NT2/D1 (cell line): ENCODE results near the gene TMED10.

Experiments
- DNase-seq: peaks from one replicate; pipeline ENCODE4 v3.0.0-alpha.2; 2011; ENCODE audit warnings: low read depth, low spot score
- H3K27me3 ChIP-seq: 2 replicates; pipeline ENCODE4 v1.6.0; 2011; ENCODE audit warnings: mild to moderate bottlenecking; ENCODE audit not compliant: insufficient read length, insufficient read depth
- H3K36me3 ChIP-seq: 2 replicates; pipeline ENCODE4 v1.6.1; 2011; ENCODE audit warnings: mild to moderate bottlenecking, low read length, mixed read lengths; ENCODE audit not compliant: insufficient read depth, insufficient read length
- H3K4me1 ChIP-seq: 2 replicates; pipeline ENCODE4 v1.5.1; 2011; ENCODE audit not compliant: insufficient read depth, insufficient read length
- H3K4me3 ChIP-seq: 2 replicates; pipeline ENCODE4 v1.5.1; 2011; ENCODE audit warnings: low read depth; ENCODE audit not compliant: insufficient read length
- H3K9ac ChIP-seq: 2 replicates; pipeline ENCODE4 v1.6.0; 2011; ENCODE audit warnings: low read depth; ENCODE audit not compliant: insufficient read length
- H3K9me3 ChIP-seq: 2 replicates; pipeline ENCODE4 v1.5.1; 2011; ENCODE audit warnings: mild to moderate bottlenecking, low read length; ENCODE audit not compliant: insufficient read depth
- SUZ12 ChIP-seq: IDR thresholded peaks from 2 replicates; pipeline ENCODE4 v1.6.1; 2011; ENCODE audit not compliant: insufficient read length, insufficient read depth; ENCODE audit errors: extremely low read depth
- YY1 ChIP-seq: IDR thresholded peaks from 2 replicates; pipeline ENCODE4 v1.6.1; 2011; ENCODE audit not compliant: insufficient read length, insufficient read depth
- ZNF274 ChIP-seq: IDR thresholded peaks from 2 replicates; pipeline ENCODE4 v1.6.1; 2011; ENCODE audit warnings: mild to moderate bottlenecking, low read depth, low read length

Gene TMED10

DNA sequence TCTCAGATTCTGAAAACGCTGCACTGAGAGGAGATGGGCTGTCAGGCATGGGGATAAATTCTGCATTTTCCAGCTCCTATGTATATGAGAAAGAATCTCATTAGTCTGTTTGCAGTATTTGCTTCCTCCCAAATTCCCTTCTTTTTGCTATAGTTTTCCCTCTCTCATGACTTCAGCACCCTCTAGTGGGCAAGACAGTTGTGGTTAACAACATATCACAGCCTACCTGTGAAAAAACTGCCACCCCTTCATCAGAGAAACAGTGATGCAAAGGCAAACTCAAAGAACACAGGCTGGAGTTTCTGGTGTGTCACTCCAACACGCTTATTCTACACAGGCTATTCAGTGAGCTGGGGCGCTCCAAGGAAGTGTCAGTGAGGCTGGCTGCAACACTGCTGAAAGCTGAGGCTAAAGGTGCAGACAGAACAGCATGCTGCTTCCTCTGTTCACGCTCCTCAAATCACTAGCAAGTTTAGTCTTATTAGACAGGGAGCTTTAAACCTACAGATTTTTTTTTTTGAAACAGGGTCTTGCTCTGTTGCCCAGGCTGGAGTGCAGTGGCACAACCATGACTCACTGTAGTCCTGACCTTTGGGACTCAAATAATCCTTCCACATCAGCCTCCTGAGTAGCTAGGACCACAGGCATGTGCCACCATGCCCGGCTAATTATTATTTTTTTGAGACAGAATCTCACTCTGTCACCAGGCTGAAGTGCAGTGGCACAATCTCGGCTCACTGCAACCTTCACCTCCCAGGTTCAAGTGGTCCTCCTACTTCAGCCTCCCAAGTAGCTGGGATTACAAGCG, 87.6 kb downstream of the TMED10 start:
- H3K4me3 ChIP-seq: no peak overlapping the region
- H3K9ac ChIP-seq: no peak overlapping the region
- no peaks in the 10 kb centered on the region for H3K4me1 ChIP-seq
- TF ChIP-seq ZNF274 (no peak), YY1 (no peak), SUZ12 (no peak)
- H3K36me3 ChIP-seq: peaks cover 65% of the 10 kb centered on the region
- peak; percentile 38 for DNase-seq
- H3K9me3 ChIP-seq: no peaks in the 10 kb centered on the region
- H3K27me3 ChIP-seq: no peaks in the 10 kb centered on the region

GRCh38 chr14:75088153-75088552, 88.3 kb downstream of the TMED10 start:
- Histone ChIP-seq H3K36me3 (peaks cover 68% of the 10 kb centered on the region), H3K27me3 (no peaks in the 10 kb centered on the region), H3K4me3 (no peak overlapping the region), H3K9ac (no peak overlapping the region), H3K9me3 (no peaks in the 10 kb centered on the region), H3K4me1 (no peaks in the 10 kb centered on the region)
- TF ChIP-seq YY1: no peak
- TF ChIP-seq SUZ12: no peak
- no peak for DNase-seq

GRCh38 chr14:75084513-75084912, 91.9 kb downstream of the TMED10 start:
- H3K4me3 ChIP-seq: no peak overlapping the region
- no peaks in the 10 kb centered on the region for H3K27me3 ChIP-seq
- no peak overlapping the region for H3K9ac ChIP-seq
- DNase-seq: no peak
- TF ChIP-seq ZNF274 (no peak), YY1 (no peak), SUZ12 (no peak)
- H3K9me3 ChIP-seq: no peaks in the 10 kb centered on the region
- no peaks in the 10 kb centered on the region for H3K4me1 ChIP-seq
- peaks cover 66% of the 10 kb centered on the region for H3K36me3 ChIP-seq

DNA sequence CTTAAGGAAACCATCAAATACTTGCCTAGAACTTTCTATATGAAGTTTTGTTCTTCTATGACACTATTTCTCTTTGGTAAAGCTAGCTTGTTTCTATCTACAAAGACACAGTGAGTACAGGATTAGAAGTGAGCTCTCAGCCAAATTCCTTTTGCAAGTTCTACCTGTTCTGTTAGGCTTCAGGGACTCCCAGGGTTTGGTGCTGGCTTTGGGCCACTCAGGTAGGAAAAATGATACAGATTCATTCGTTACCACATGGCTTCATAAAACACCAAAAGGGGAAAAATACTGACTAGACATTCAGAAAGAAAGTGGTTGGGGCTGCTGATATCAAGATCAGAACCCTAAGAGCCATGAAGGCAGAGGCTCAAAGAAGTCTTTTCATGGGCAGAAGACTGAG, 93.1 kb downstream of the TMED10 start:
- Histone ChIP-seq H3K9me3 (no peaks in the 10 kb centered on the region), H3K9ac (no peak overlapping the region), H3K4me3 (no peak overlapping the region), H3K4me1 (no peaks in the 10 kb centered on the region), H3K36me3 (peaks cover 61% of the 10 kb centered on the region), H3K27me3 (no peaks in the 10 kb centered on the region)
- TF ChIP-seq SUZ12 (no peak), ZNF274 (no peak), YY1 (no peak)
- DNase-seq: no peak

GRCh38 chr14:75081660-75082229, 94.7 kb downstream of the TMED10 start:
- H3K36me3 ChIP-seq: peaks cover 46% of the 10 kb centered on the region
- TF ChIP-seq YY1 (no peak), ZNF274 (no peak), SUZ12 (no peak)
- H3K9me3 ChIP-seq: no peaks in the 10 kb centered on the region
- DNase-seq: no peak
- H3K9ac ChIP-seq: no peak overlapping the region
- H3K4me3 ChIP-seq: no peak overlapping the region
- no peaks in the 10 kb centered on the region for H3K27me3 ChIP-seq
- H3K4me1 ChIP-seq: no peaks in the 10 kb centered on the region
